Measurements from ENCODE around the gene GATB.

GRCh38 chr4:151782296-151782695 is 21.5 kb upstream of the GATB start:
- TF ChIP-seq POLR2AphosphoS5 (IDR thresholded peaks at IDR 0.05; ENCODE audit: borderline replicate concordance, low read depth, low read length): no peak
- no peak for TF ChIP-seq EZH2 (IDR thresholded peaks at IDR 0.05)
